ENCODE measurements around the gene ANO3. TPM values are rescaled to one million over a fixed set of nuclear protein-coding genes. Genes with fewer than 3 reads are reported as not detected.

Gene ANO3
- total and polyA plus RNA-seq, 2 of the 8 experiments (the other 6 are each of a cell fraction or from before 2014, with no cell fraction given) = not detected

- Histone ChIP-seq H2BK15ac (ENCODE audit: low read length) (no peak overlapping the region), H2BK120ac (replicated peaks; ENCODE audit: low read depth, low read length) (no peak overlapping the region), H4K5ac (ENCODE audit: insufficient read length, low read depth, low read length) (no peak overlapping the region), H3K56ac (replicated peaks; ENCODE audit: insufficient read length, low read depth, low read length) (no peak overlapping the region), H4K91ac (replicated peaks; ENCODE audit: insufficient read length, low read length) (no peak overlapping the region), H3K79me2 (ENCODE audit: control insufficient read depth in 1 of 2, insufficient read depth in 2 of 2, low read length in 2 of 2) (no peaks in the 10 kb centered on the region), H3K79me1 (ENCODE audit: low read depth, low read length) (no peaks in the 10 kb centered on the region), H3K27me3 (replicated peaks in 1 of 4; ENCODE audit: control insufficient read depth in 3 of 4, extremely low read depth in 1 of 4, insufficient read depth in 3 of 4, low read length in 3 of 4) (no peaks in the 10 kb centered on the region), H4K20me1 (replicated peaks in 1 of 2; ENCODE audit: control insufficient read depth in 1 of 2, insufficient read depth in 2 of 2, low read length in 2 of 2) (no peaks in the 10 kb centered on the region), H3K27ac (ENCODE audit: low read depth, low read length) (no peak overlapping the region), H3K36me3 (ENCODE audit: control insufficient read depth in 2 of 4, insufficient read depth in 4 of 4, low read length in 3 of 4) (no peaks in the 10 kb centered on the region), H2BK20ac (ENCODE audit: low read length) (no peak overlapping the region), H3K18ac (ENCODE audit: extremely low read depth, low read length) (no peak overlapping the region), H2AFZ (ENCODE audit: low read length) (no peak overlapping the region), H3K4ac (replicated peaks; ENCODE audit: insufficient read length, low read depth, low read length) (no peak overlapping the region), H3K9ac (replicated peaks in 1 of 4; ENCODE audit: extremely low read depth in 1 of 4, low read depth in 3 of 4, low read length in 3 of 4) (no peak overlapping the region), H2BK5ac (ENCODE audit: low read depth, low read length) (no peak overlapping the region), H4K8ac (ENCODE audit: extremely low read depth, insufficient read depth, low read length) (no peak overlapping the region), H3K23ac (ENCODE audit: insufficient read length) (no peak overlapping the region), H3K23me2 (ENCODE audit: low read depth, low read length) (no peaks in the 10 kb centered on the region), H3K4me2 (ENCODE audit: insufficient read depth in 1 of 2, low read depth in 2 of 2, low read length in 2 of 2) (no peak overlapping the region), H2AK5ac (ENCODE audit: low read depth, low read length) (no peak overlapping the region), H3K9me3 (ENCODE audit: insufficient read depth in 2 of 2, low read depth in 1 of 2, low read length in 1 of 2) (no peaks in the 10 kb centered on the region), H3K4me1 (replicated peaks in 1 of 4; ENCODE audit: control insufficient read depth in 3 of 4, insufficient read depth in 4 of 4, low read length in 3 of 4) (no peaks in the 10 kb centered on the region), H3K14ac (ENCODE audit: insufficient read length) (no peak overlapping the region), H3K4me3 (ENCODE audit: extremely low read depth in 1 of 4, insufficient read depth in 2 of 4, low read depth in 3 of 4, low read length in 4 of 4) (no peak overlapping the region), H2BK12ac (ENCODE audit: low read depth, low read length) (no peak overlapping the region)
- CTCF ChIA-PET (ENCODE audit: partially characterized antibody) = interaction anchor here (0.6 kb wide), 1 partner anchor 223 kb away, joined by 3 read pairs; no protein-coding TSS in a partner anchor
- 94% methylated on average over 5 of the region's 5 CpGs; no CpG with 5 or more reads in 1 of the 2 experiments for WGBS, 2 experiments (ENCODE audit: extremely low coverage in 1 of 2, insufficient coverage in 1 of 2, insufficient read length in 1 of 2, insufficient replicate concordance in 2 of 2, low coverage in 1 of 2, low lambda C conversion rate in 2 of 2, missing lambda C conversion rate in 1 of 2)
- POLR2A ChIA-PET (ENCODE audit: partially characterized antibody) = no interaction called here
- FAIRE-seq (no peak), DNase-seq (ENCODE audit: low read depth in 1 of 2, low spot score in 2 of 2) (no peak)
- TF ChIP-seq KDM4A (IDR thresholded peaks at IDR 0.05; ENCODE audit: low read depth, low read length, severe bottlenecking) = no peak
These were observed 21.1 kb downstream of the ANO3 start for GRCh38 chr11:26353010-26353409.
